H1 (cell line): ENCODE data around the gene C1QTNF4. TPM values are rescaled to one million over a fixed set of nuclear protein-coding genes. Genes with fewer than 3 reads are reported as not detected.

ENCODE experiments used
- BACH1 ChIP-seq: IDR thresholded peaks from 2 replicates; pipeline ENCODE4 v1.6.1; 2012; ENCODE audit warnings: low read length, improper control_type of control experiment
- EZH2 ChIP-seq: fragments of 200-600 bp; sonication (generic); IDR thresholded peaks from 2 replicates; pipeline ENCODE4 v1.7.1; 2012; ENCODE audit warnings: low read depth, mild to moderate bottlenecking, moderate library complexity, low read length, inconsistent platforms; ENCODE audit not compliant: severe bottlenecking
- NRF1 ChIP-seq: IDR thresholded peaks from 2 replicates; pipeline ENCODE4 v1.6.1; 2011; ENCODE audit warnings: mild to moderate bottlenecking, low read depth, low read length, improper control_type of control experiment
- SIRT6 ChIP-seq: IDR thresholded peaks from one replicate; pipeline ENCODE4 v1.7.1; 2012; ENCODE audit warnings: low read length, inconsistent platforms
- polyA plus RNA-seq, 7 experiments: library from polyadenylated mRNA; depleted of rRNA in 3 of 7; stranded (reverse) in 5 of 7; unstranded in 2 of 7; fragments of >200 nt in 5 of 7; fragments of 200-250 nt in 2 of 7; gene quantifications; 1 replicate in 5 of 7; 2 replicates in 1 of 7; 4 replicates in 1 of 7; pipeline versions ENCODE4 v1.2.1 to v1.2.3, GENCODE V29; 2011 to 2013; ENCODE audit warnings: missing spikeins in 2 of 7, mixed read lengths in 2 of 7
- total RNA-seq: library from RNA; stranded (reverse); fragmentation: NEBNext Ultra II Directional; extraction: Animal tissue kit (Norgen Biotek cat#: 25700); gene quantifications from 2 replicates; pipeline ENCODE4 v1.2.1, GENCODE V29; 2021
- TF ChIP-seq, protein P1 (sequence below): IDR thresholded peaks from 2 replicates; pipeline ENCODE4 v1.6.1; 2012; ENCODE audit warnings: low read length, inconsistent platforms

Gene C1QTNF4
- total and polyA plus RNA-seq, 2 of the 8 experiments (the other 6 are each of a cell fraction or from before 2014, with no cell fraction given): 3.9 to 6.0 TPM

DNA sequence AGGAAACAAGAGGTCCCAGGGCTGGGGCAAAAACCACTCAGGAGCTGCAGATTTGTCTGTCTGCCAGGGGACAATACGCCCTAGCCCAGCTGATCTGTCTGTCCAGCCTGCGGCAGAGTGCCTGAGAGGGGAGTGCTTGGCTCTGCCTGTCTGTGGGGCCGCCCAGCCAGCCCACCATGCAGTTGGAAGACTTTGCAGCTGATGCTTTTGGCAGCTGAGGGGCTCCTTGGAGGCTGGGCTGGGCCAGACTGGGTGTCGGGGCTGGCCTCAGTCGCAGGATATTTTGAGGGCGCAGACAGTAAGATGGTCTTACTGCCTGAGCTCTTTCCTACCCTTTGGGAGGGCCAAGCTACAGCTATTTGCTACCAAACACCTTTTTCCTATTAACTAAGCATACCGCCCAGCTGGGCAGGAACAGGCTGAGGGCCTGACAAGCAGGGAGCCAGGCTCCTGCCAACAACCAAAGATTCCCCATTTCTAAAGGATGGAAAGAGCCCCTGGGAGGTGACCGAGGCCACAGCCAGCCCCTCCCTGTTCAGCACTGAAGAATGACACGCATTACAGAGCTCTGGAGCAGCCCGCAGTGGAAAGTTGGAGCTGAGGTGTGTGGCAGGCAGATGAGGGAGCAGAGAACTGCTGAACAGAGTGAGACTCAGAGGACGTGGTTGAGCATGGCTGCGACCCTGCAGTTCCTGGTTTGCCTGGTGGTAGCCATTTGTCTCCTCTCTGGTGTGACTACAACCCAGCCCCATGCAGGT is 7.9 kb downstream of the C1QTNF4 start, which contains the start of gene FAM180B (continued):
- TF ChIP-seq, protein P1, sequence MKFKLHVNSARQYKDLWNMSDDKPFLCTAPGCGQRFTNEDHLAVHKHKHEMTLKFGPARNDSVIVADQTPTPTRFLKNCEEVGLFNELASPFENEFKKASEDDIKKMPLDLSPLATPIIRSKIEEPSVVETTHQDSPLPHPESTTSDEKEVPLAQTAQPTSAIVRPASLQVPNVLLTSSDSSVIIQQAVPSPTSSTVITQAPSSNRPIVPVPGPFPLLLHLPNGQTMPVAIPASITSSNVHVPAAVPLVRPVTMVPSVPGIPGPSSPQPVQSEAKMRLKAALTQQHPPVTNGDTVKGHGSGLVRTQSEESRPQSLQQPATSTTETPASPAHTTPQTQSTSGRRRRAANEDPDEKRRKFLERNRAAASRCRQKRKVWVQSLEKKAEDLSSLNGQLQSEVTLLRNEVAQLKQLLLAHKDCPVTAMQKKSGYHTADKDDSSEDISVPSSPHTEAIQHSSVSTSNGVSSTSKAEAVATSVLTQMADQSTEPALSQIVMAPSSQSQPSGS: no peak
- TF ChIP-seq BACH1 (no peak), EZH2 (no peak), SIRT6 (no peak), NRF1 (no peak)
